DND-41 (cell line): ENCODE data around the gene PLCL1.

Experiments used
- ATAC-seq: fragments of 200-7000 bp; cut with Tn5 transposase; 3 replicates; pipeline ENCODE4 v1.9.1; 2021; ENCODE audit warnings: low read depth; ENCODE audit not compliant: insufficient read depth
- DNase-seq: peaks from one replicate; pipeline ENCODE4 v3.0.0-alpha.2; 2020
- H2AFZ ChIP-seq: 2 replicates; pipeline ENCODE4 v1.6.0; 2012; ENCODE audit warnings: low read depth, low read length
- H3K27ac ChIP-seq: 2 replicates; pipeline ENCODE4 v1.5.1; 2012; ENCODE audit warnings: low read length, inconsistent platforms
- H3K27me3 ChIP-seq: fragments of 200-600 bp; sonication (generic); 2 replicates; pipeline ENCODE4 v1.6.0; 2012; ENCODE audit warnings: low read length, mild to moderate bottlenecking, inconsistent platforms; ENCODE audit not compliant: insufficient read depth, poor library complexity
- H3K36me3 ChIP-seq: 2 replicates; pipeline ENCODE4 v1.5.1; 2012; ENCODE audit warnings: low read length, inconsistent platforms; ENCODE audit not compliant: insufficient read depth
- H3K4me1 ChIP-seq: 2 replicates; pipeline ENCODE4 v1.5.1; 2012; ENCODE audit warnings: mild to moderate bottlenecking, low read length; ENCODE audit not compliant: insufficient read depth
- H3K4me2 ChIP-seq: 2 replicates; pipeline ENCODE4 v1.6.0; 2012; ENCODE audit warnings: mild to moderate bottlenecking, moderate library complexity, low read length, inconsistent platforms; ENCODE audit not compliant: insufficient read depth
- H3K4me3 ChIP-seq, 2 experiments: fragments of 200-600 bp in 1 of 2; shearing (Covaris generic) in 1 of 2; 2 replicates each; pipeline ENCODE4 v1.5.1; 2012 to 2016; ENCODE audit warnings: inconsistent platforms in 2 of 2, low read length in 2 of 2, mild to moderate bottlenecking in 2 of 2, low read depth in 1 of 2, moderate library complexity in 1 of 2
- H3K79me2 ChIP-seq: 2 replicates; pipeline ENCODE4 v1.6.0; 2012; ENCODE audit warnings: low read length, inconsistent platforms; ENCODE audit not compliant: insufficient read depth
- H3K9ac ChIP-seq: 2 replicates; pipeline ENCODE4 v1.6.0; 2012; ENCODE audit warnings: low read depth, mild to moderate bottlenecking, inconsistent platforms, low read length, moderate library complexity
- H3K9me3 ChIP-seq: 2 replicates; pipeline ENCODE4 v1.5.1; 2012; ENCODE audit warnings: low read length, moderate library complexity, mild to moderate bottlenecking, inconsistent platforms; ENCODE audit not compliant: insufficient read depth, severe bottlenecking
- H4K20me1 ChIP-seq: 2 replicates; pipeline ENCODE4 v1.6.0; 2012; ENCODE audit warnings: low read length; ENCODE audit not compliant: insufficient read depth
- EZH2 ChIP-seq: IDR thresholded peaks from 3 replicates; pipeline ENCODE4 v1.6.1; 2012; ENCODE audit warnings: borderline replicate concordance, low read depth, mild to moderate bottlenecking, moderate library complexity, low read length, inconsistent platforms; ENCODE audit not compliant: severe bottlenecking
- TF ChIP-seq, protein P1 (sequence below): IDR thresholded peaks from 2 replicates; pipeline ENCODE4 v1.5.1; 2012; ENCODE audit warnings: borderline replicate concordance, low read length, moderate library complexity, mild to moderate bottlenecking; ENCODE audit not compliant: poor library complexity, severe bottlenecking; ENCODE audit errors: extremely low read depth

PLCL1 gene

DNA sequence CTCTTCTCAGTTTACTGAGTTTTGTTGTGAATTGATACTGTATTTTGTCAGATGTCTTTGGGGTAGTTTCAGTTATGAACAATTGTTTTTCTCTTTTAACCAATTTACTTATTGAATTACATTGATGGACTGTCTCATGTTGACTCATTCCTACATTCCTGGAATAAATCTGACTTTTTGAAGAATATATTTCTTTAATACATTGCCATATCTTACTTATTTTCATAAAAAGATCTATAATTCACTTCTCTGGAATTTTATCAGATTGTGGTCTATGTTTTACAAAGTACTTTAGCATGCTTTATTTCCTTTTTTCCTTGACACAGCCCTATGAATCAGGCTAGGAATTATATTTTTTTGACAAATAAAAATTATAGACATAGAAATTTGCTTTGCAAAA, 268.3 kb downstream of the PLCL1 start:
- no peaks in the 10 kb centered on the region for H3K79me2 ChIP-seq
- no peak for DNase-seq
- no peak overlapping the region for H3K9ac ChIP-seq
- no peak overlapping the region for H3K4me3 ChIP-seq
- H3K9me3 ChIP-seq, result no peaks in the 10 kb centered on the region
- no peak overlapping the region for H2AFZ ChIP-seq
- no peak overlapping the region for H3K27ac ChIP-seq
- no peaks in the 10 kb centered on the region for H4K20me1 ChIP-seq
- H3K27me3 ChIP-seq, result no peaks in the 10 kb centered on the region
- H3K4me1 ChIP-seq, result no peaks in the 10 kb centered on the region
- no peak for ATAC-seq
- H3K36me3 ChIP-seq, result no peaks in the 10 kb centered on the region
- H3K4me2 ChIP-seq, result no peak overlapping the region
- TF ChIP-seq, protein P1, sequence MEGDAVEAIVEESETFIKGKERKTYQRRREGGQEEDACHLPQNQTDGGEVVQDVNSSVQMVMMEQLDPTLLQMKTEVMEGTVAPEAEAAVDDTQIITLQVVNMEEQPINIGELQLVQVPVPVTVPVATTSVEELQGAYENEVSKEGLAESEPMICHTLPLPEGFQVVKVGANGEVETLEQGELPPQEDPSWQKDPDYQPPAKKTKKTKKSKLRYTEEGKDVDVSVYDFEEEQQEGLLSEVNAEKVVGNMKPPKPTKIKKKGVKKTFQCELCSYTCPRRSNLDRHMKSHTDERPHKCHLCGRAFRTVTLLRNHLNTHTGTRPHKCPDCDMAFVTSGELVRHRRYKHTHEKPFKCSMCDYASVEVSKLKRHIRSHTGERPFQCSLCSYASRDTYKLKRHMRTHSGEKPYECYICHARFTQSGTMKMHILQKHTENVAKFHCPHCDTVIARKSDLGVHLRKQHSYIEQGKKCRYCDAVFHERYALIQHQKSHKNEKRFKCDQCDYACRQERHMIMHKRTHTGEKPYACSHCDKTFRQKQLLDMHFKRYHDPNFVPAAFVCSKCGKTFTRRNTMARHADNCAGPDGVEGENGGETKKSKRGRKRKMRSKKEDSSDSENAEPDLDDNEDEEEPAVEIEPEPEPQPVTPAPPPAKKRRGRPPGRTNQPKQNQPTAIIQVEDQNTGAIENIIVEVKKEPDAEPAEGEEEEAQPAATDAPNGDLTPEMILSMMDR, result no peak
- TF ChIP-seq EZH2, result no peak

DNA sequence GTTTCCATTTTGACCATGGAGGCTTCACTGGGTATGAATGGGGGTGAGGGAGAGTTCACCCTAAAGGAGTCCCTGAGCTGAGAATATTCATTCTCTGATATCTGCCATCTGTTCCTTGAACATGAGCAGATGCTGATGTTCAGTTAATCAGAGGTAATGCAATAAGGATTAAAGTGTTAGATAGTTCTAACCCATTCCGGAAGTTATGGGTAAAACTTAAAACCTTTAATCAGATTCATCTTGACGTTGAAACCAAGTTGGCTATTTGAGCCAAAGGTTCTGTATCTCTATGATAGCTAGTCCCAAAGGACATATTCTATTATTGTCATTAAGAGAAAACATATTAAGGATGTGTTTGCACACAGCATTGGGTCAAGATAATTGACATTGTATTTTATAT, 268.9 kb downstream of the PLCL1 start:
- H3K9me3 ChIP-seq, result no peaks in the 10 kb centered on the region
- DNase-seq (no peak), ATAC-seq (no peak)
- no peaks in the 10 kb centered on the region for H3K36me3 ChIP-seq
- no peaks in the 10 kb centered on the region for H3K79me2 ChIP-seq
- no peak overlapping the region for H3K4me3 ChIP-seq
- no peaks in the 10 kb centered on the region for H3K27me3 ChIP-seq
- no peak overlapping the region for H3K4me2 ChIP-seq
- H3K9ac ChIP-seq, result no peak overlapping the region
- no peaks in the 10 kb centered on the region for H3K4me1 ChIP-seq
- no peaks in the 10 kb centered on the region for H4K20me1 ChIP-seq
- H3K27ac ChIP-seq, result no peak overlapping the region
- TF ChIP-seq, protein P1, result no peak
- H2AFZ ChIP-seq, result no peak overlapping the region

DNA sequence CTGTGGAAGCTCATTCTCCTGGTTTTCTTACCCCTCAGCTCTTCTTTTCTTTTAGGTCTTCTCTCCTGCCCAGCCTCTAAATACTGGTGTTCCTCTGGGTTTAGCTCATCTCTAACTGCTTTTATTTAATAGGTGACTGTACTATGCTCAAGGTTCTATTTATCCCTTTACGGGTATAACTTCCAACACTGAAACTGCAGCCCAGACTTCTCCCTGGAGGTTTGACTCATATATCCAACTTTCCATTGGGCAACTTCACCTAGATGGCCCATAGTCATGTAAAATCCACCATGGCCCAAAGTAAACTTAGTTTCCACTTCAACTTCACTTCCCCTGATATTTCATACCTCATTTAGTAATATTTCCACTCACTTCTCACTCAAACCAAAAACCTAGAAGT, 273.1 kb downstream of the PLCL1 start:
- Histone ChIP-seq H2AFZ (no peak overlapping the region), H3K36me3 (no peaks in the 10 kb centered on the region), H3K9ac (no peak overlapping the region), H3K4me1 (no peaks in the 10 kb centered on the region), H3K79me2 (no peaks in the 10 kb centered on the region), H4K20me1 (no peaks in the 10 kb centered on the region), H3K9me3 (no peaks in the 10 kb centered on the region), H3K4me2 (no peak overlapping the region), H3K4me3 (no peak overlapping the region), H3K27ac (no peak overlapping the region), H3K27me3 (no peaks in the 10 kb centered on the region)
- TF ChIP-seq, protein P1, result no peak
- no peak for TF ChIP-seq EZH2
- ATAC-seq (no peak), DNase-seq (no peak)
